ENCODE results near the gene CCDC88B.

DNA sequence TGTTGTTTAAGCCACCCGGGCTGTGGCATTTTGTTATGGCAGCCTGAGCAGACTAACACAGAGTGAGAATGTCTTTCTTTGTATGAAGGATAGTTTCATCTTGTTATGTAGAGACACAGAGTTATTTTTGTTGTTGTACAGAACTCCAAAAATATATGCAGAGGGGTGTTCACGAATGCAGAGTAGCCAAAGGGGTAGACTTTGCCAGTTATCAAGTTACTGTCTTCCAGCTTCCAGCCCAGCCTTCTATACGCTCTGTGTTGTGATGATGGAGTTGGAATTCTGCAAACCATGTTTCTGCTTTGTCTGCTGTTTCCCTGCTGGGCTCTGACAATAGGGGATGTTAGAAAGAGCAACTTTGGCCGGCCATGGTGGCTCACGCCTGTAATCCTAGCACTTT is 63.1 kb downstream of the CCDC88B start:
- TF ChIP-seq CREB1 (CRISPR knock-in tag; IDR thresholded peaks at IDR 0.05; ENCODE audit: low read depth) (no peak), EZH2phosphoT487 (IDR thresholded peaks at IDR 0.05; ENCODE audit: unreplicated experiment) (no peak), POLR2AphosphoS5 (IDR thresholded peaks at IDR 0.05; ENCODE audit: low read depth) (no peak), STAT1 (IDR thresholded peaks at IDR 0.05; ENCODE audit: unreplicated experiment) (no peak), JUNB (IDR thresholded peaks at IDR 0.05; ENCODE audit: unreplicated experiment) (no peak), EZH2 (IDR thresholded peaks at IDR 0.05; ENCODE audit: low read depth, unreplicated experiment) (no peak), ZNF331 (CRISPR knock-in tag; IDR thresholded peaks at IDR 0.05; ENCODE audit: low read depth) (no peak), ZNF114 (CRISPR knock-in tag; IDR thresholded peaks at IDR 0.05) (no peak), NANOG (IDR thresholded peaks at IDR 0.05; ENCODE audit: borderline replicate concordance) (no peak)
- TF ChIP-seq, protein P1, sequence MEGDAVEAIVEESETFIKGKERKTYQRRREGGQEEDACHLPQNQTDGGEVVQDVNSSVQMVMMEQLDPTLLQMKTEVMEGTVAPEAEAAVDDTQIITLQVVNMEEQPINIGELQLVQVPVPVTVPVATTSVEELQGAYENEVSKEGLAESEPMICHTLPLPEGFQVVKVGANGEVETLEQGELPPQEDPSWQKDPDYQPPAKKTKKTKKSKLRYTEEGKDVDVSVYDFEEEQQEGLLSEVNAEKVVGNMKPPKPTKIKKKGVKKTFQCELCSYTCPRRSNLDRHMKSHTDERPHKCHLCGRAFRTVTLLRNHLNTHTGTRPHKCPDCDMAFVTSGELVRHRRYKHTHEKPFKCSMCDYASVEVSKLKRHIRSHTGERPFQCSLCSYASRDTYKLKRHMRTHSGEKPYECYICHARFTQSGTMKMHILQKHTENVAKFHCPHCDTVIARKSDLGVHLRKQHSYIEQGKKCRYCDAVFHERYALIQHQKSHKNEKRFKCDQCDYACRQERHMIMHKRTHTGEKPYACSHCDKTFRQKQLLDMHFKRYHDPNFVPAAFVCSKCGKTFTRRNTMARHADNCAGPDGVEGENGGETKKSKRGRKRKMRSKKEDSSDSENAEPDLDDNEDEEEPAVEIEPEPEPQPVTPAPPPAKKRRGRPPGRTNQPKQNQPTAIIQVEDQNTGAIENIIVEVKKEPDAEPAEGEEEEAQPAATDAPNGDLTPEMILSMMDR (conservative IDR thresholded peaks at IDR 0.05; ENCODE audit: low read depth in 2 of 2), result no peak
- TF ChIP-seq, protein P2, sequence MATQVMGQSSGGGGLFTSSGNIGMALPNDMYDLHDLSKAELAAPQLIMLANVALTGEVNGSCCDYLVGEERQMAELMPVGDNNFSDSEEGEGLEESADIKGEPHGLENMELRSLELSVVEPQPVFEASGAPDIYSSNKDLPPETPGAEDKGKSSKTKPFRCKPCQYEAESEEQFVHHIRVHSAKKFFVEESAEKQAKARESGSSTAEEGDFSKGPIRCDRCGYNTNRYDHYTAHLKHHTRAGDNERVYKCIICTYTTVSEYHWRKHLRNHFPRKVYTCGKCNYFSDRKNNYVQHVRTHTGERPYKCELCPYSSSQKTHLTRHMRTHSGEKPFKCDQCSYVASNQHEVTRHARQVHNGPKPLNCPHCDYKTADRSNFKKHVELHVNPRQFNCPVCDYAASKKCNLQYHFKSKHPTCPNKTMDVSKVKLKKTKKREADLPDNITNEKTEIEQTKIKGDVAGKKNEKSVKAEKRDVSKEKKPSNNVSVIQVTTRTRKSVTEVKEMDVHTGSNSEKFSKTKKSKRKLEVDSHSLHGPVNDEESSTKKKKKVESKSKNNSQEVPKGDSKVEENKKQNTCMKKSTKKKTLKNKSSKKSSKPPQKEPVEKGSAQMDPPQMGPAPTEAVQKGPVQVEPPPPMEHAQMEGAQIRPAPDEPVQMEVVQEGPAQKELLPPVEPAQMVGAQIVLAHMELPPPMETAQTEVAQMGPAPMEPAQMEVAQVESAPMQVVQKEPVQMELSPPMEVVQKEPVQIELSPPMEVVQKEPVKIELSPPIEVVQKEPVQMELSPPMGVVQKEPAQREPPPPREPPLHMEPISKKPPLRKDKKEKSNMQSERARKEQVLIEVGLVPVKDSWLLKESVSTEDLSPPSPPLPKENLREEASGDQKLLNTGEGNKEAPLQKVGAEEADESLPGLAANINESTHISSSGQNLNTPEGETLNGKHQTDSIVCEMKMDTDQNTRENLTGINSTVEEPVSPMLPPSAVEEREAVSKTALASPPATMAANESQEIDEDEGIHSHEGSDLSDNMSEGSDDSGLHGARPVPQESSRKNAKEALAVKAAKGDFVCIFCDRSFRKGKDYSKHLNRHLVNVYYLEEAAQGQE (IDR thresholded peaks at IDR 0.05; ENCODE audit: unreplicated experiment), result no peak
- TF ChIP-seq, protein P3, sequence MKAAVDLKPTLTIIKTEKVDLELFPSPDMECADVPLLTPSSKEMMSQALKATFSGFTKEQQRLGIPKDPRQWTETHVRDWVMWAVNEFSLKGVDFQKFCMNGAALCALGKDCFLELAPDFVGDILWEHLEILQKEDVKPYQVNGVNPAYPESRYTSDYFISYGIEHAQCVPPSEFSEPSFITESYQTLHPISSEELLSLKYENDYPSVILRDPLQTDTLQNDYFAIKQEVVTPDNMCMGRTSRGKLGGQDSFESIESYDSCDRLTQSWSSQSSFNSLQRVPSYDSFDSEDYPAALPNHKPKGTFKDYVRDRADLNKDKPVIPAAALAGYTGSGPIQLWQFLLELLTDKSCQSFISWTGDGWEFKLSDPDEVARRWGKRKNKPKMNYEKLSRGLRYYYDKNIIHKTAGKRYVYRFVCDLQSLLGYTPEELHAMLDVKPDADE (IDR thresholded peaks at IDR 0.05), result no peak
- TF ChIP-seq, protein P4, sequence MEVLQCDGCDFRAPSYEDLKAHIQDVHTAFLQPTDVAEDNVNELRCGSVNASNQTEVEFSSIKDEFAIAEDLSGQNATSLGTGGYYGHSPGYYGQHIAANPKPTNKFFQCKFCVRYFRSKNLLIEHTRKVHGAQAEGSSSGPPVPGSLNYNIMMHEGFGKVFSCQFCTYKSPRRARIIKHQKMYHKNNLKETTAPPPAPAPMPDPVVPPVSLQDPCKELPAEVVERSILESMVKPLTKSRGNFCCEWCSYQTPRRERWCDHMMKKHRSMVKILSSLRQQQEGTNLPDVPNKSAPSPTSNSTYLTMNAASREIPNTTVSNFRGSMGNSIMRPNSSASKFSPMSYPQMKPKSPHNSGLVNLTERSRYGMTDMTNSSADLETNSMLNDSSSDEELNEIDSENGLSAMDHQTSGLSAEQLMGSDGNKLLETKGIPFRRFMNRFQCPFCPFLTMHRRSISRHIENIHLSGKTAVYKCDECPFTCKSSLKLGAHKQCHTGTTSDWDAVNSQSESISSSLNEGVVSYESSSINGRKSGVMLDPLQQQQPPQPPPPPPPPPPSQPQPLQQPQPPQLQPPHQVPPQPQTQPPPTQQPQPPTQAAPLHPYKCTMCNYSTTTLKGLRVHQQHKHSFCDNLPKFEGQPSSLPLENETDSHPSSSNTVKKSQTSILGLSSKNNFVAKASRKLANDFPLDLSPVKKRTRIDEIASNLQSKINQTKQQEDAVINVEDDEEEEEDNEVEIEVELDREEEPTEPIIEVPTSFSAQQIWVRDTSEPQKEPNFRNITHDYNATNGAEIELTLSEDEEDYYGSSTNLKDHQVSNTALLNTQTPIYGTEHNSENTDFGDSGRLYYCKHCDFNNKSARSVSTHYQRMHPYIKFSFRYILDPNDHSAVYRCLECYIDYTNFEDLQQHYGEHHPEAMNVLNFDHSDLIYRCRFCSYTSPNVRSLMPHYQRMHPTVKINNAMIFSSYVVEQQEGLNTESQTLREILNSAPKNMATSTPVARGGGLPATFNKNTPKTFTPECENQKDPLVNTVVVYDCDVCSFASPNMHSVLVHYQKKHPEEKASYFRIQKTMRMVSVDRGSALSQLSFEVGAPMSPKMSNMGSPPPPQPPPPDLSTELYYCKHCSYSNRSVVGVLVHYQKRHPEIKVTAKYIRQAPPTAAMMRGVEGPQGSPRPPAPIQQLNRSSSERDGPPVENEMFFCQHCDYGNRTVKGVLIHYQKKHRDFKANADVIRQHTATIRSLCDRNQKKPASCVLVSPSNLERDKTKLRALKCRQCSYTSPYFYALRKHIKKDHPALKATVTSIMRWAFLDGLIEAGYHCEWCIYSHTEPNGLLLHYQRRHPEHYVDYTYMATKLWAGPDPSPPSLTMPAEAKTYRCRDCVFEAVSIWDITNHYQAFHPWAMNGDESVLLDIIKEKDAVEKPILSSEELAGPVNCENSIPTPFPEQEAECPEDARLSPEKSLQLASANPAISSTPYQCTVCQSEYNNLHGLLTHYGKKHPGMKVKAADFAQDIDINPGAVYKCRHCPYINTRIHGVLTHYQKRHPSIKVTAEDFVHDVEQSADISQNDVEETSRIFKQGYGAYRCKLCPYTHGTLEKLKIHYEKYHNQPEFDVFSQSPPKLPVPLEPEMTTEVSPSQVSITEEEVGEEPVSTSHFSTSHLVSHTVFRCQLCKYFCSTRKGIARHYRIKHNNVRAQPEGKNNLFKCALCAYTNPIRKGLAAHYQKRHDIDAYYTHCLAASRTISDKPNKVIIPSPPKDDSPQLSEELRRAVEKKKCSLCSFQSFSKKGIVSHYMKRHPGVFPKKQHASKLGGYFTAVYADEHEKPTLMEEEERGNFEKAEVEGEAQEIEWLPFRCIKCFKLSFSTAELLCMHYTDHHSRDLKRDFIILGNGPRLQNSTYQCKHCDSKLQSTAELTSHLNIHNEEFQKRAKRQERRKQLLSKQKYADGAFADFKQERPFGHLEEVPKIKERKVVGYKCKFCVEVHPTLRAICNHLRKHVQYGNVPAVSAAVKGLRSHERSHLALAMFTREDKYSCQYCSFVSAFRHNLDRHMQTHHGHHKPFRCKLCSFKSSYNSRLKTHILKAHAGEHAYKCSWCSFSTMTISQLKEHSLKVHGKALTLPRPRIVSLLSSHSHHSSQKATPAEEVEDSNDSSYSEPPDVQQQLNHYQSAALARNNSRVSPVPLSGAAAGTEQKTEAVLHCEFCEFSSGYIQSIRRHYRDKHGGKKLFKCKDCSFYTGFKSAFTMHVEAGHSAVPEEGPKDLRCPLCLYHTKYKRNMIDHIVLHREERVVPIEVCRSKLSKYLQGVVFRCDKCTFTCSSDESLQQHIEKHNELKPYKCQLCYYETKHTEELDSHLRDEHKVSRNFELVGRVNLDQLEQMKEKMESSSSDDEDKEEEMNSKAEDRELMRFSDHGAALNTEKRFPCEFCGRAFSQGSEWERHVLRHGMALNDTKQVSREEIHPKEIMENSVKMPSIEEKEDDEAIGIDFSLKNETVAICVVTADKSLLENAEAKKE (CRISPR knock-in tag; IDR thresholded peaks at IDR 0.05), result no peak
